GM10266 (cell line): ENCODE measurements around the gene CNGB1.
A peak's percentile ranks its signal among the peaks of the same experiment; 100 is the strongest.

Experiments
- DNase-seq: peaks from one replicate; pipeline ENCODE4 v3.0.0; 2012; ENCODE audit errors: extremely low spot score
- CTCF ChIP-seq: IDR thresholded peaks from 2 replicates; pipeline ENCODE4 v1.5.1; 2012; ENCODE audit warnings: mild to moderate bottlenecking, low read depth; ENCODE audit not compliant: control insufficient read depth, insufficient read depth; ENCODE audit errors: missing control alignments

CNGB1 gene

GRCh38 chr16:57999971-58000705 lies 29.2 kb upstream of the CNGB1 start, which contains the start of gene ZNF319:
Gene ZNF319 (minus strand): TSS chr16:58000672. CDS start chr16:57998265, 2,407 bp downstream.
- no peak for DNase-seq
- TF ChIP-seq CTCF: no peak

GRCh38 chr16:57999366-57999970 lies 28.5 kb upstream of the CNGB1 start:
- peak; percentile 65 for DNase-seq
- no peak for TF ChIP-seq CTCF

GRCh38 chr16:57998992-57999365 lies 28.1 kb upstream of the CNGB1 start:
- TF ChIP-seq CTCF: no peak
- DNase-seq: no peak

GRCh38 chr16:57998486-57998885 lies 27.6 kb upstream of the CNGB1 start:
- no peak for DNase-seq

GRCh38 chr16:57997528-57998265 lies 26.8 kb upstream of the CNGB1 start:
- TF ChIP-seq CTCF: no peak
- no peak for DNase-seq

More at GRCh38 chr16:57998486-57998885, 27.6 kb upstream of the CNGB1 start:
- TF ChIP-seq CTCF: no peak

- DNase-seq: no peak
- TF ChIP-seq CTCF: no peak
Observed at GRCh38 chr16:57997176-57997527, 26.2 kb upstream of the CNGB1 start.
